Brain microvascular endothelial cell (primary cell): Measurements from ENCODE around the gene PWP1.

ENCODE experiments used
- DNase-seq: peaks from one replicate; pipeline ENCODE4 v3.0.0-alpha.2; 2020
- H3K27ac ChIP-seq: fragments of 250-450 bp; sonication (Bioruptor Pico); 2 replicates; pipeline ENCODE4 v1.5.1; 2020; ENCODE audit warnings: mild to moderate bottlenecking, moderate library complexity
- H3K27me3 ChIP-seq: fragments of 250-450 bp; sonication (Bioruptor Pico); replicated peaks from 2 replicates; pipeline ENCODE4 v1.5.1; 2020; ENCODE audit warnings: mild to moderate bottlenecking
- H3K36me3 ChIP-seq: fragments of 250-450 bp; sonication (Bioruptor Pico); replicated peaks from 2 replicates; pipeline ENCODE4 v1.5.1; 2020; ENCODE audit warnings: mild to moderate bottlenecking
- H3K4me3 ChIP-seq: 2 replicates; pipeline ENCODE4 v1.5.1; 2011; ENCODE audit warnings: low read depth, mild to moderate bottlenecking, control low read depth, low read length, moderate library complexity
- in situ Hi-C: cut with HindIII; loops from 2 replicates; pipeline ENCODE4 v1.10.0; 2017; ENCODE audit warnings: low sequenced_read_pairs, low pct_ligation_motif_present
- TF ChIP-seq, protein P1 (sequence below): IDR thresholded peaks from 2 replicates; pipeline ENCODE4 v1.5.1; 2011; ENCODE audit warnings: low read depth, mild to moderate bottlenecking, moderate library complexity, low read length, control low read depth, inconsistent platforms; ENCODE audit errors: missing control alignments

The PWP1 gene

DNA sequence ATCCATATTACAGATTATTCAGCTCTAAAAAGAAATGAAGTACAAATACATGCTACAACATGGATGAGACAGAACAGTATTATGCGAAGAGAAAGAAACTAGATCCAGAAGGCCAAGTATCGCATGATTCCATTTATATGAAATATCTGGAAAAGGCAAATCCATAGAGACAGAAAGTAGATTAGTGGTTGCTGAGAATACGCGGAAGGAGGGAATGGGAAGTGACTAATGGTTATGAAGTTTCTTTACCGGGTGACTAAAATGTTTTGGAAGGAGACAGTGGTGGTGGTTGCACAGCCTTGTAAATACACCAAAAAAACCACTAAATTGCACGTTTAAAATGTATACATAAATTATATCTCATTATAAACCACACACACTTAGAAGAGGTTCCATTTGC, 62.9 kb downstream of the PWP1 start:
- peak overlapping the region; percentile 84 for H3K27ac ChIP-seq
- H3K4me3 ChIP-seq = no peak overlapping the region

DNA sequence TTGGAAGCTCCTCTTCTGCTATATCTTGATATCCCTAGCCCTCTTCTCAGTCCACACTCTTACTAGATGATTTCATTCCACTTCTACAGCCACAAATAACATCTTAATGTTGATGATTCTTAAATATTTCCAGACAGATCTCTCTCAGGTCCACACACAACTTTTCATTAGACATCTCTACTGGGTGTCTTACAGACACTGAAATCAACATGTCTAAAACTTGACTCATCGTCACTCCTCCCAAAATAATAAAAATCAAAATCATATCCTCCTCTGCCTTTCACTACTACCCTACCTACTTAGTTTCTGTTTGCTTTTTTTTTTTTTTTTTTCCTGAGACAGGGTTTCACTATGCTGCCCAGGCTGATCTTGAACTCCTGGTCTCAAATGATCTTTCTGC, 63.5 kb downstream of the PWP1 start:
- in situ Hi-C loops = loop anchor here (10.0 kb wide), 1 partner anchor 64 kb away; the partner anchor contains the start of gene PWP1
- DNase-seq = no peak
- Histone ChIP-seq H3K4me3 (no peak overlapping the region), H3K27me3 (no peaks in the 10 kb centered on the region), H3K36me3 (peaks cover 34% of the 10 kb centered on the region), H3K27ac (peak overlapping the region; percentile 84)
- TF ChIP-seq, protein P1, sequence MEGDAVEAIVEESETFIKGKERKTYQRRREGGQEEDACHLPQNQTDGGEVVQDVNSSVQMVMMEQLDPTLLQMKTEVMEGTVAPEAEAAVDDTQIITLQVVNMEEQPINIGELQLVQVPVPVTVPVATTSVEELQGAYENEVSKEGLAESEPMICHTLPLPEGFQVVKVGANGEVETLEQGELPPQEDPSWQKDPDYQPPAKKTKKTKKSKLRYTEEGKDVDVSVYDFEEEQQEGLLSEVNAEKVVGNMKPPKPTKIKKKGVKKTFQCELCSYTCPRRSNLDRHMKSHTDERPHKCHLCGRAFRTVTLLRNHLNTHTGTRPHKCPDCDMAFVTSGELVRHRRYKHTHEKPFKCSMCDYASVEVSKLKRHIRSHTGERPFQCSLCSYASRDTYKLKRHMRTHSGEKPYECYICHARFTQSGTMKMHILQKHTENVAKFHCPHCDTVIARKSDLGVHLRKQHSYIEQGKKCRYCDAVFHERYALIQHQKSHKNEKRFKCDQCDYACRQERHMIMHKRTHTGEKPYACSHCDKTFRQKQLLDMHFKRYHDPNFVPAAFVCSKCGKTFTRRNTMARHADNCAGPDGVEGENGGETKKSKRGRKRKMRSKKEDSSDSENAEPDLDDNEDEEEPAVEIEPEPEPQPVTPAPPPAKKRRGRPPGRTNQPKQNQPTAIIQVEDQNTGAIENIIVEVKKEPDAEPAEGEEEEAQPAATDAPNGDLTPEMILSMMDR = no peak

More for the DNA sequence above, 62.9 kb downstream of the PWP1 start:
- TF ChIP-seq, protein P1 = no peak
- Histone ChIP-seq H3K27me3 (no peaks in the 10 kb centered on the region), H3K36me3 (peaks cover 36% of the 10 kb centered on the region)
- DNase-seq = peak; percentile 71
- in situ Hi-C loops = loop anchor here (10.0 kb wide), 1 partner anchor 64 kb away; the partner anchor contains the start of gene PWP1

DNA sequence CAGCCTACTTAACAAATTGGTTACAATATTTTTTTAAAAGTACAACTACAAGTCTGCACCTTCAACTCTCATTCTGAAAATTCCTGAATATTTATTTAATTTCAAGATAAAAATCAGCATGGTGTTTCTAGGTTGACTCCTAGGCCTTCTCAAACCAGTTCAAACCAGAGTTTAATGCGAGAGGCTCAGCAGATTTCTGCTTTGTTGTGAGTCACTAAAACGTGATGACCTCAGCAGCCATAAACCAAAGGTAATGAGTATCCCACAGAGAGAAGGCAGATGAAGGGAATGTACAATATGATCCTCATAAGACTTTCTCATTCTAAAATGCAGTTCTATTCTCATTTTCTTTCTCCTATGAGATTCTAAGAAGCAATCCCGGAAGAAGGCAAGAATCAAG, 73.8 kb downstream of the PWP1 start:
- DNase-seq = peak; percentile 82
- peak overlapping the region; percentile 88 for H3K4me3 ChIP-seq
- TF ChIP-seq, protein P1 = no peak
- H3K27me3 ChIP-seq = no peaks in the 10 kb centered on the region
- peaks cover 25% of the 10 kb centered on the region for H3K36me3 ChIP-seq
- H3K27ac ChIP-seq = peak overlapping the region; percentile 82
- in situ Hi-C loops = no loop called here

DNA sequence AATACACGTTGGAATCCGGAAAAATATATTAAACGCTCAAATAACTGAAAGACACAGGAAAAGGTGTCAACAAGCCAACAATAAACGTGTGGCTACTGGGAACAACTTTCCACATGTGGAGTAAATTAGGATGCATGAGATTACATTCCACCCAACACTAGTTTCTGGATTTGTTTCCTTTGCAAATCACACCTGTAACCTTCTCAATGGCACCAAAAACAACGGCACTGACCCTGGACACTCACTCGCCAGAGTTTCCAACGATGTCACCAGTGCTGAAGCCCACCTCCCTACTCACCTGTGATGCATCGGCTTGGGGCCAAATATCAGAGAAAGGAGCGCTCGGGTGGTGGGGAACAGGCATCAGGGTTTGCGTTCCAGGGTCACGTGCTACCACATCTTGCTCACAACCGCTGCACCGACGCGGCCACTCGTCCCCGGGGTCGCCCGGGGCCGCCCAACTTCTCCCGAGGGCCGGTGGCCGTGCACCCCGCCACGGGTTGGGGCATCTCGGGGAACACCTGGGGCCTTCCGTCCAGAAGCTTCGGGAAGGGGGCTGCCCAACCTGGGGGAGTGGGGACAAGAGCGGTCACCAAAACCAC, 74.7 kb downstream of the PWP1 start:
- in situ Hi-C loops = no loop called here
- TF ChIP-seq, protein P1 = no peak
- Histone ChIP-seq H3K27ac (peak overlapping the region; percentile 82), H3K36me3 (peaks cover 18% of the 10 kb centered on the region), H3K27me3 (no peaks in the 10 kb centered on the region), H3K4me3 (peak overlapping the region; percentile 88)
- no peak for DNase-seq

DNA sequence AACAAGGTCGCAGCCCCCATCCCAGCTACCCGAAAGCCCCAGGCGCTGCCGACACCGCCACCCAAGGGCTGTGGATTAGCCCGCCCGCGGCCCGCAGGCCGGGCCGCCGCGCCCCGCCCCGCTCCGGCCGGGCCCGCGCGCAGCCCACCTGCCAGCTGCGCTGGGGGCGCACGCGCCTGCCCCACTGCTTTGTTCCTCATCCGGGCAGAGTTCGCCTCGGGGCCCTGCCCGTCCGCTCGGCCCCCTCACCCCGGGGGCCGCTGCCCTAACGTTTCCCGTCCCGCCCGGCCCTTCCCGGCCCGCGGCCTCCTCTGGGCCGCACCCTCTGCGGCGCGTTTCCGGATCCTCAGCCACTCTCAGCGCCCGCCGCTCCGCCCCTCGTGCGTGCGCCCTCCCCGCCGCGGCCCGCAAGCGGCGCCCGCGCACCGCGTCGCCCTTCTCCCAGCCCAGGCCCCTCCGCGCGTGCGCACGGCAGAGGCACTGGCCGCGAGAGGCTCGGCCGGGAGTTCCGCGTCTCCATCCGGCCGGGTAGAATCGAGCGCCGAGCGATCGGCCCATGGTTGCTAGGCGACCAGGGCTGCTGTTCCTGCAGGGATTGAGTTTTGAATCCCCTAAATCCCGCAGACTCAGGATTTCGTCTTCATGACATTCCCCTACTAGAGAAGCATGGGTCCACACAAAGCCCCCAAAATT, 75.4 kb downstream of the PWP1 start, which contains the start of gene PRDM4:
PRDM4 (minus strand) TSS at position 329 of the 693 bp plus-strand sequence. CDS start 622 bp downstream, outside the sequence.
- no peaks in the 10 kb centered on the region for H3K27me3 ChIP-seq
- peak within 1 kb of the TSS; percentile 88 for H3K4me3 ChIP-seq
- H3K27ac ChIP-seq = peak within 1 kb of the TSS; percentile 82
- H3K36me3 ChIP-seq = peaks cover 15% of the 10 kb centered on the region
- in situ Hi-C loops = no loop called here
- DNase-seq = peak; percentile 89
- TF ChIP-seq, protein P1 = no peak
